CD4-positive, alpha-beta memory T cell (primary cell): Measurements from ENCODE around the gene STRA6. TPM values are rescaled to one million over a fixed set of nuclear protein-coding genes. Genes with fewer than 3 reads are reported as not detected.

ENCODE experiments used
- CTCF ChIA-PET: fragments of 350-600 bp; sonication (Branson Sonifier 250); formaldehyde crosslinking; loops from one replicate; lab custom pipeline; 2021; ENCODE audit warnings: inconsistent platforms; ENCODE audit not compliant: partially characterized antibody; lab: Charles Lee
- POLR2A ChIA-PET: fragments of 350-600 bp; sonication (Branson Sonifier 250); formaldehyde crosslinking; loops from one replicate; lab custom pipeline; 2021; ENCODE audit not compliant: partially characterized antibody; lab: Charles Lee
- DNase-seq, 5 donors: peaks; one replicate each; pipeline versions ENCODE4 v3.0.0 to v3.0.0-alpha.2; 2020 to 2022; ENCODE audit warnings: mixed read lengths in 1 of 5
- H3K27ac ChIP-seq: one replicate; pipeline ENCODE4 v1.7.0; 2013; ENCODE audit warnings: low read depth, low read length
- H3K27me3 ChIP-seq: 2 replicates; pipeline ENCODE4 v1.7.0; 2013; ENCODE audit warnings: mild to moderate bottlenecking, low read length, moderate library complexity; ENCODE audit not compliant: insufficient read depth
- H3K36me3 ChIP-seq: 2 replicates; pipeline ENCODE4 v1.7.0; 2013; ENCODE audit warnings: mild to moderate bottlenecking, low read length, moderate library complexity; ENCODE audit not compliant: insufficient read depth
- H3K4me1 ChIP-seq: 2 replicates; pipeline ENCODE4 v1.7.0; 2013; ENCODE audit warnings: mild to moderate bottlenecking, low read length, moderate library complexity; ENCODE audit not compliant: insufficient read depth
- H3K4me3 ChIP-seq, 2 donors: one replicate each; pipeline ENCODE4 v1.7.0; 2013; ENCODE audit warnings: low read length in 2 of 2, mild to moderate bottlenecking in 1 of 2
- H3K9me3 ChIP-seq, 2 donors: one replicate each; pipeline ENCODE4 v1.7.0; 2013; ENCODE audit warnings: low read length in 2 of 2, control low read depth in 1 of 2; ENCODE audit not compliant: control insufficient read depth in 1 of 2
- H3K27ac Mint-ChIP-seq, 7 donors: one replicate each; pipeline ENCODE4 v1.8.0; 2020 to 2021; ENCODE audit warnings: mixed read lengths in 7 of 7, mild to moderate bottlenecking in 6 of 7, inconsistent platforms in 3 of 7, moderate library complexity in 3 of 7
- H3K27me3 Mint-ChIP-seq, 2 donors: one replicate each; pipeline ENCODE4 v1.8.0; 2020 to 2021; ENCODE audit warnings: mixed read lengths in 2 of 2
- H3K36me3 Mint-ChIP-seq, 2 donors: one replicate each; pipeline ENCODE4 v1.8.0; 2020 to 2021; ENCODE audit warnings: mixed read lengths in 2 of 2, inconsistent platforms in 1 of 2, mild to moderate bottlenecking in 1 of 2
- H3K4me1 Mint-ChIP-seq, 4 donors: one replicate each; pipeline ENCODE4 v1.8.0; 2020 to 2021; ENCODE audit warnings: mixed read lengths in 4 of 4, mild to moderate bottlenecking in 1 of 4
- H3K4me3 Mint-ChIP-seq, 8 donors: one replicate each; pipeline ENCODE4 v1.8.0; 2020 to 2021; ENCODE audit warnings: mixed read lengths in 8 of 8, mild to moderate bottlenecking in 7 of 8, moderate library complexity in 6 of 8, inconsistent platforms in 3 of 8
- H3K9me3 Mint-ChIP-seq, 8 donors: one replicate each; pipeline ENCODE4 v1.8.0; 2020 to 2021; ENCODE audit warnings: mixed read lengths in 8 of 8, mild to moderate bottlenecking in 5 of 8, inconsistent platforms in 3 of 8, moderate library complexity in 1 of 8
- intact Hi-C: fragments of 100-400 bp; cut with micrococcal nuclease; formaldehyde crosslinking; loops from one replicate; pipeline ENCODE4 v1.15.1; 2023
- polyA plus RNA-seq, 2 donors: library from polyadenylated mRNA; unstranded; fragments of 300-500 nt; fragmentation: Illumina TruSeq; gene quantifications; one replicate each; pipeline ENCODE4 v1.2.3, GENCODE V29; 2021
- total RNA-seq, 2 experiments: library from RNA; stranded (reverse); gene quantifications; one replicate each; pipeline ENCODE4 v1.2.3, GENCODE V29; 2021

Gene STRA6
- total and polyA plus RNA-seq, 4 experiments from 2014 or later = not detected

DNA sequence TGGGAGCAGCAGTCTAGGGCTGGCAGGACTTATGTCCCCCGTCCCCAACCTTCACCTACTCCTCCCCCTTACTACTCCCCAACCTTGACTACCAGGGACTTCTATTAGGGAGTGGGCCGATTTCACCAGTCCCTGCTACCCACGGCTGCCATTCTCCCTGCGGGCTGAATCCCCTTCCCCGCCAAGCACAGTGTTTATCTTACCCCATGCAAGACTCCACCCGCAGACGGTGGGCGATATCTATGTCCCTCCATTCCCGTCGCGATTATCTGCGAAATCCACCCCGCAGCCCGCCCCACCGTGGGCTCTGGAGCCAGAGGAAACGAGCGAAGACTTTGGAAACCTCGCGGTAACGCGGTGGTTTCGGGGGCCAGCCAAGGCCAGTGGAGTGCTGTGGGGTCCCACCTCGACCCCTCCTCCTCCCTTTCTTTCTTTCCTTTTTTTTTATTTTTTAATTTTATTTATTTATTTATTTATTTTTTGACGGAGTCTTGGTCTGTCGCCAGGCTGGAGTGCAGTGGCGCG lies 67.5 kb downstream of the STRA6 start:
- H3K4me1 Mint-ChIP-seq = peaks cover 11 to 42% (median 27%) of the 10 kb centered on the region in 4 donors
- no peak overlapping the region for H3K27ac ChIP-seq
- H3K27ac Mint-ChIP-seq = no peak overlapping the region
- no peak overlapping the region for H3K4me3 ChIP-seq
- peaks cover 15% of the 10 kb centered on the region for H3K4me1 ChIP-seq
- intact Hi-C loops = no loop called here
- no peak for DNase-seq
- ChIA-PET CTCF (no interaction called here), POLR2A (no interaction called here)
- peaks cover 47% of the 10 kb centered on the region for H3K27me3 ChIP-seq
- H3K36me3 Mint-ChIP-seq = no peaks in the 10 kb centered on the region
- no peaks in the 10 kb centered on the region for H3K9me3 Mint-ChIP-seq
- no peaks in the 10 kb centered on the region for H3K9me3 ChIP-seq
- H3K36me3 ChIP-seq = no peaks in the 10 kb centered on the region
- peaks cover 53 to 68% of the 10 kb centered on the region in 2 donors for H3K27me3 Mint-ChIP-seq
- H3K4me3 Mint-ChIP-seq = peak overlapping the region; percentile 32 to 84 (median 62)

DNA sequence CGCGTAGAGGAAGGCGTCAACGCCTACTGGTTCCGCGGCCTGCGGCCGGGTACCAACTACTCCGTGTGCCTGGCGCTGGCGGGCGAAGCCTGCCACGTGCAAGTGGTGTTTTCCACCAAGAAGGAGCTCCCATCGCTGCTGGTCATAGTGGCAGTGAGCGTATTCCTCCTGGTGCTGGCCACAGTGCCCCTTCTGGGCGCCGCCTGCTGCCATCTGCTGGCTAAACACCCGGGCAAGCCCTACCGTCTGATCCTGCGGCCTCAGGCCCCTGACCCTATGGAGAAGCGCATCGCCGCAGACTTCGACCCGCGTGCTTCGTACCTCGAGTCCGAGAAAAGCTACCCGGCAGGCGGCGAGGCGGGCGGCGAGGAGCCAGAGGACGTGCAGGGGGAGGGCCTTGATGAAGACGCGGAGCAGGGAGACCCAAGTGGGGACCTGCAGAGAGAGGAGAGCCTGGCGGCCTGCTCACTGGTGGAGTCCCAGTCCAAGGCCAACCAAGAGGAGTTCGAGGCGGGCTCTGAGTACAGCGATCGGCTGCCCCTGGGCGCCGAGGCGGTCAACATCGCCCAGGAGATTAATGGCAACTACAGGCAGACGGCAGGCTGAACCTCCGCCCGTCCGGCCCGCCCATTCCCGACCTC lies 68.1 kb downstream of the STRA6 start:
- Mint-ChIP-seq H3K4me1 (peaks cover 13 to 46% (median 31%) of the 10 kb centered on the region in 4 donors), H3K9me3 (no peaks in the 10 kb centered on the region), H3K36me3 (no peaks in the 10 kb centered on the region), H3K27ac (no peak overlapping the region), H3K4me3 (peak overlapping the region in 7 of 8 donors; percentile 37 to 84 (median 59)), H3K27me3 (peaks cover 53 to 69% of the 10 kb centered on the region in 2 donors)
- Histone ChIP-seq H3K4me1 (peaks cover 20% of the 10 kb centered on the region), H3K27ac (no peak overlapping the region), H3K4me3 (no peak overlapping the region), H3K27me3 (peaks cover 50% of the 10 kb centered on the region), H3K9me3 (no peaks in the 10 kb centered on the region), H3K36me3 (no peaks in the 10 kb centered on the region)
- DNase-seq = no peak
- ChIA-PET CTCF (no interaction called here), POLR2A (no interaction called here)
- intact Hi-C loops = no loop called here

DNA sequence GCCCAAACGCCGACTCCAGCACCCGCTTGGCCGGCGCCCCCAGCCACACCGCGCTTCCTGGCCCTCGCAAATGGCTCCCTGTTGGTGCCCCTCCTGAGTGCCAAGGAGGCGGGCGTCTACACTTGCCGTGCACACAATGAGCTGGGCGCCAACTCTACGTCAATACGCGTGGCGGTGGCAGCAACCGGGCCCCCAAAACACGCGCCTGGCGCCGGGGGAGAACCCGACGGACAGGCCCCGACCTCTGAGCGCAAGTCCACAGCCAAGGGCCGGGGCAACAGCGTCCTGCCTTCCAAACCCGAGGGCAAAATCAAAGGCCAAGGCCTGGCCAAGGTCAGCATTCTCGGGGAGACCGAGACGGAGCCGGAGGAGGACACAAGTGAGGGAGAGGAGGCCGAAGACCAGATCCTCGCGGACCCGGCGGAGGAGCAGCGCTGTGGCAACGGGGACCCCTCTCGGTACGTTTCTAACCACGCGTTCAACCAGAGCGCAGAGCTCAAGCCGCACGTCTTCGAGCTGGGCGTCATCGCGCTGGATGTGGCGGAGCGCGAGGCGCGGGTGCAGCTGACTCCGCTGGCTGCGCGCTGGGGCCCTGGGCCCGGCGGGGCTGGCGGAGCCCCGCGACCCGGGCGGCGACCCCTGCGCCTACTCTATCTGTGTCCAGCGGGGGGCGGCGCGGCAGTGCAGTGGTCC lies 68.7 kb downstream of the STRA6 start:
- H3K27me3 Mint-ChIP-seq = peaks cover 53 to 71% of the 10 kb centered on the region in 2 donors
- no peaks in the 10 kb centered on the region for H3K9me3 ChIP-seq
- H3K36me3 Mint-ChIP-seq = no peaks in the 10 kb centered on the region
- ChIA-PET POLR2A (no interaction called here), CTCF (no interaction called here)
- H3K36me3 ChIP-seq = no peaks in the 10 kb centered on the region
- H3K4me1 ChIP-seq = peaks cover 26% of the 10 kb centered on the region
- intact Hi-C loops = no loop called here
- no peak overlapping the region for H3K4me3 Mint-ChIP-seq
- peaks cover 13 to 49% (median 32%) of the 10 kb centered on the region in 4 donors for H3K4me1 Mint-ChIP-seq
- H3K27me3 ChIP-seq = peaks cover 55% of the 10 kb centered on the region
- no peak for DNase-seq
- no peak overlapping the region for H3K4me3 ChIP-seq
- no peaks in the 10 kb centered on the region for H3K9me3 Mint-ChIP-seq
- no peak overlapping the region for H3K27ac ChIP-seq
- no peak overlapping the region for H3K27ac Mint-ChIP-seq

DNA sequence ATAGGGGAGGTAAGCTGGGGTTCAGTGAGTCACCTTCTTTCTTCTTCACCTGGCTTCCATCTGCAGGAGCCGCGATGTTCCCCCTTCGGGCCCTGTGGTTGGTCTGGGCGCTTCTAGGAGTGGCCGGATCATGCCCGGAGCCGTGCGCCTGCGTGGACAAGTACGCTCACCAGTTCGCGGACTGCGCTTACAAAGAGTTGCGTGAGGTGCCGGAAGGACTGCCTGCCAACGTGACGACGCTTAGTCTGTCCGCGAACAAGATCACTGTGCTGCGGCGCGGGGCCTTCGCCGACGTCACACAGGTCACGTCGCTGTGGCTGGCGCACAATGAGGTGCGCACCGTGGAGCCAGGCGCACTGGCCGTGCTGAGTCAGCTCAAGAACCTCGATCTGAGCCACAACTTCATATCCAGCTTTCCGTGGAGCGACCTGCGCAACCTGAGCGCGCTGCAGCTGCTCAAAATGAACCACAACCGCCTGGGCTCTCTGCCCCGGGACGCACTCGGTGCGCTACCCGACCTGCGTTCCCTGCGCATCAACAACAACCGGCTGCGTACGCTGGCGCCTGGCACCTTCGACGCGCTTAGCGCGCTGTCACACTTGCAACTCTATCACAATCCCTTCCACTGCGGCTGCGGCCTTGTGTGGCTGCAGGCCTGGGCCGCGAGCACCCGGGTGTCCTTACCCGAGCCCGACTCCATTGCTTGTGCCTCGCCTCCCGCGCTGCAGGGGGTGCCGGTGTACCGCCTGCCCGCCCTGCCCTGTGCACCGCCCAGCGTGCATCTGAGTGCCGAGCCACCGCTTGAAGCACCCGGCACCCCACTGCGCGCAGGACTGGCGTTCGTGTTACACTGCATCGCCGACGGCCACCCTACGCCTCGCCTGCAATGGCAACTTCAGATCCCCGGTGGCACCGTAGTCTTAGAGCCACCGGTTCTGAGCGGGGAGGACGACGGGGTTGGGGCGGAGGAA lies 69.6 kb downstream of the STRA6 start:
- no peak for DNase-seq
- no peaks in the 10 kb centered on the region for H3K36me3 Mint-ChIP-seq
- ChIA-PET CTCF (no interaction called here), POLR2A (no interaction called here)
- Histone ChIP-seq H3K9me3 (no peaks in the 10 kb centered on the region), H3K4me1 (peaks cover 33% of the 10 kb centered on the region), H3K4me3 (no peak overlapping the region), H3K36me3 (no peaks in the 10 kb centered on the region), H3K27ac (no peak overlapping the region), H3K27me3 (peaks cover 50% of the 10 kb centered on the region)
- peak overlapping the region in 2 of 8 donors; percentile 25 to 33 for H3K4me3 Mint-ChIP-seq
- H3K27ac Mint-ChIP-seq = no peak overlapping the region
- no peaks in the 10 kb centered on the region for H3K9me3 Mint-ChIP-seq
- peaks cover 13 to 51% (median 32%) of the 10 kb centered on the region in 4 donors for H3K4me1 Mint-ChIP-seq
- intact Hi-C loops = no loop called here
- peaks cover 56 to 68% of the 10 kb centered on the region in 2 donors for H3K27me3 Mint-ChIP-seq

DNA sequence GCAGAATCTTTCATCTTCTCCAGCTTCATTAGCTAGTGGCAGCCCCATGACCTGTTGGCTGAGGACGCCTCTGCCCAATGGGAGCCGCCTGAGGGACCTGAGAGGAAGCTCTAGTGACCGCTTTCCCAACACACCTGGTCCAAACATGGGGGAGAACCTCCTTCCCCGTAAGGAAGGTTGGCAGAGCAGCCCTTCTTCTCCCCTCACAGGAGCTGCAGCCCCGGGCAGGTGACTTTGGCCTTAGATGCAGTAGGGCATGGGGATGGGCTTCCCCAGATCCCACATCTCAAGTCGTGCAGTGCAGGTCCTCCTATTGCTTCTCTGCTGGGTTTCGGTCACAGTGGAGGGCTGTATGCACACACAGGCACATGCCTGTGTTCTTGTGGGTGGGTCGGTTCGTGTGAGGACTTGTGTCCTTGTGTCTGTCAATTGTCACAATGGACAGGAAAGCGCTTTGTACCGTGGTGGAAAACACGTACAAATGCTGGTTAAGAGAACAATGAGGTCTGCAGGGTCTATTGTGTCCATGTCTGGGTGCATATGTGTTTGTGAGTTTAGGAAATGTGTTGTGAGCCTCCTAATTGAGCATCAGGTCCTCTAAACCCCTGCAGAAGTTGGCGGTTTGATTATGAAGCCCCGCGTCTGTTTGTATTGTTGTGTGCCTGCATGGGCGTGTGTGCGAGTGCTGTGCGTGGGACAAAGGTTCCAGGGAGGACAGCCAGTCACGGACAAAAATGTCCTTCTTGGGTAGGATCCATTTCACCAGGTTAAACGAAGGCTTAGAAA lies 70.8 kb downstream of the STRA6 start:
- Histone ChIP-seq H3K4me1 (peaks cover 35% of the 10 kb centered on the region), H3K36me3 (no peaks in the 10 kb centered on the region), H3K27ac (no peak overlapping the region), H3K27me3 (peaks cover 46% of the 10 kb centered on the region), H3K4me3 (no peak overlapping the region), H3K9me3 (no peaks in the 10 kb centered on the region)
- no peaks in the 10 kb centered on the region for H3K36me3 Mint-ChIP-seq
- intact Hi-C loops = no loop called here
- H3K27ac Mint-ChIP-seq = peak overlapping the region in 2 of 7 donors; percentile 48 to 50
- CTCF ChIA-PET = no interaction called here
- H3K9me3 Mint-ChIP-seq = no peaks in the 10 kb centered on the region
- H3K4me1 Mint-ChIP-seq = peaks cover 8 to 48% (median 28%) of the 10 kb centered on the region in 4 donors
- peak overlapping the region in 1 of 8 donors; percentile 38 for H3K4me3 Mint-ChIP-seq
- POLR2A ChIA-PET = no interaction called here
- H3K27me3 Mint-ChIP-seq = peaks cover 46 to 63% of the 10 kb centered on the region in 2 donors
- no peak for DNase-seq

DNA sequence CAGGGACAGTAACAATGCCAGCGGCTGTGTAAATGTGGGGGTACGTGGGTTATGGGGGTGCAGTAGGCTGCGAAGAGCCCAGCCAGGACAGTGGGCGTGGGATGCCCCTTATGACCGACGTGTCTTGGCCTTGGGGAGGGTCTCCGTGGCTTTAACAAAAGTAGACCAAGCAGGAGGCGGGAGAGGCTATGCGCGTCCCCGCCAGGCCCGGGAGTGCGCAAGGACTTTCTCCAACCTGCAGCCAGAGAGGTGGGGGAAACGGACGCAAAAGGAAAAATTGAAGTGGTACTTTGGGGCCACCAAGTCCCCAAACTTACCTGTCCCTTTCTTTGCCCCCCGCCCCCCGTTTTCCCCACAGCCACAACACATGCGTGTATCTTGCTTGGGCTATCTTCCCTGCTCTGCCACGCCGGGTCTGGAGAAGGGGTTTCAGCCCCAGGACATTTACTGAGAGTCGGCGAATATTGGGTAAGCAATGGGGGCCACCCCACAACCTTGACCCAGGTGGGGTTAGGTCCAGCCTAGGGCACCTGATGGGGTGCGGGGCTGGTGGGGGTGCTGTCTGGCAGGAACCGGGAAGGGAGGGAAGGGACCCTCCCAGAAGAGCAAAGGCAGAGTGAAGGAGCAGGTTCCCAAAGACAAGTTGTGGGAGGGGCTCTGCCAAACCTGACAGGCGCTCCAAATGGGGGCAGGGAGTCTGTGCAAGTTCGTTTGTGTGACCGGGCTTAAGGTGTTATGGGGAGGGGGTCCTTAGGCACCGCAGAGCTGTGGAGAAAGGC lies 71.5 kb downstream of the STRA6 start:
- Histone ChIP-seq H3K27me3 (peaks cover 43% of the 10 kb centered on the region), H3K9me3 (no peaks in the 10 kb centered on the region), H3K4me3 (no peak overlapping the region), H3K36me3 (no peaks in the 10 kb centered on the region), H3K27ac (no peak overlapping the region), H3K4me1 (peaks cover 31% of the 10 kb centered on the region)
- Mint-ChIP-seq H3K4me3 (peak overlapping the region in 3 of 8 donors; percentile 32 to 59 (median 54)), H3K4me1 (peaks cover 6 to 42% (median 24%) of the 10 kb centered on the region in 4 donors), H3K36me3 (no peaks in the 10 kb centered on the region), H3K27ac (no peak overlapping the region), H3K27me3 (peaks cover 46 to 61% of the 10 kb centered on the region in 2 donors), H3K9me3 (no peaks in the 10 kb centered on the region)
- ChIA-PET CTCF (no interaction called here), POLR2A (no interaction called here)
- no peak for DNase-seq
- intact Hi-C loops = no loop called here
